Measurements from ENCODE around the gene MYO3B.

GRCh38 chr2:170306293-170306873 lies 128.4 kb downstream of the MYO3B start:
- no peak for TF ChIP-seq POLR2A (IDR thresholded peaks at IDR 0.05)
- no peak for TF ChIP-seq CTCF (IDR thresholded peaks at IDR 0.05)
